Neural progenitor cell (in vitro differentiated cells): ENCODE measurements around the gene BATF2.
A peak's percentile ranks its signal among the peaks of the same experiment; 100 is the strongest.

ENCODE experiments used
- CTCF ChIP-seq: fragments of 200-600 bp; sonication (generic); IDR thresholded peaks from 2 replicates; pipeline ENCODE4 v1.5.1; 2017; ENCODE audit warnings: antibody characterized with exemption, mild to moderate bottlenecking
- EZH2 ChIP-seq: fragments of 200-600 bp; sonication (generic); IDR thresholded peaks from 2 replicates; pipeline ENCODE4 v1.6.1; 2017; ENCODE audit warnings: antibody characterized with exemption, mild to moderate bottlenecking, moderate library complexity
- EZH2phosphoT487 ChIP-seq: fragments of 200-600 bp; sonication (generic); IDR thresholded peaks from 2 replicates; pipeline ENCODE4 v1.6.1; 2017; ENCODE audit warnings: antibody characterized with exemption

GRCh38 chr11:65027213-65028067 is 30.7 kb upstream of the BATF2 start, which contains the start of gene SNX15:
- TF ChIP-seq CTCF (peak; percentile 77), EZH2 (no peak), EZH2phosphoT487 (no peak)
